ENCODE results near the gene USP47. TPM values are rescaled to one million over a fixed set of nuclear protein-coding genes. Genes with fewer than 3 reads are reported as not detected.

The USP47 gene
- total RNA-seq, 1 experiment from 2014 or later: 45.2 TPM

DNA sequence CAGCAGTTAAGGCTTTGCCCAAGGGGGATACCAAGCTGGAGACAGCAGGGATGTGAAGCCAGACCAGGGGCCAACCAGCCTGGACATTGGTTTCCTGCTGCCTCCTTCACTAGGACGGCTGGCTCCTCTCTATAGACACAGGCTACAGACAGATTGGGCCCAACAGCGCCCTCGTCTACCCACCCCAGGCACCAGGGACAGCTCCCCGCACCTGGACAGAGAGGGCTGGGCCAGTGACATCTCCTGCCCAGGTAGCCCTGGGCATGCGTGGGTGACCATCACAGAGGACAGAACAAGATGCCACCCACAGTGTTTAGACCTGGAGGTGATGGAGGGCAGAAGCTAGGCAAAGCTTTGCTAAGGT is 165.4 kb downstream of the USP47 start:
- H3K9me2 ChIP-seq (replicated peaks; ENCODE audit: low read length): no peaks in the 10 kb centered on the region
- POLR2A ChIA-PET (ENCODE audit: unreplicated experiment): no interaction called here
- H2AFZ ChIP-seq (ENCODE audit: low read length): no peak overlapping the region
- intact Hi-C loops (cut with micrococcal nuclease): no loop called here
- DNase-seq: no peak
- no TSS peak for BruUV-seq (replicated peaks)
- H3K4me2 ChIP-seq (ENCODE audit: low read length): no peak overlapping the region
- peaks cover 10% of the 10 kb centered on the region for H3K4me1 ChIP-seq (ENCODE audit: insufficient read depth, low read length)
- H3F3A ChIP-seq (ENCODE audit: low read length, unreplicated experiment): no peaks in the 10 kb centered on the region
- ATAC-seq: no peak
- H3K4me3 ChIP-seq (ENCODE audit: low read length): no peak overlapping the region
- no peaks in the 10 kb centered on the region for H3K27me3 ChIP-seq (ENCODE audit: low read length)
- no peak overlapping the region for H3K27ac ChIP-seq (ENCODE audit: low read length)
- H3K9me3 ChIP-seq (ENCODE audit: low read length): no peaks in the 10 kb centered on the region
- no peaks in the 10 kb centered on the region for H3K79me2 ChIP-seq (ENCODE audit: low read length)
- TF ChIP-seq EZH2phosphoT487 (IDR thresholded peaks at IDR 0.05; ENCODE audit: borderline replicate concordance, low read length) (no peak), EZH2 (IDR thresholded peaks at IDR 0.05; ENCODE audit: low read length, unreplicated experiment) (no peak)
- TF ChIP-seq, protein P1, sequence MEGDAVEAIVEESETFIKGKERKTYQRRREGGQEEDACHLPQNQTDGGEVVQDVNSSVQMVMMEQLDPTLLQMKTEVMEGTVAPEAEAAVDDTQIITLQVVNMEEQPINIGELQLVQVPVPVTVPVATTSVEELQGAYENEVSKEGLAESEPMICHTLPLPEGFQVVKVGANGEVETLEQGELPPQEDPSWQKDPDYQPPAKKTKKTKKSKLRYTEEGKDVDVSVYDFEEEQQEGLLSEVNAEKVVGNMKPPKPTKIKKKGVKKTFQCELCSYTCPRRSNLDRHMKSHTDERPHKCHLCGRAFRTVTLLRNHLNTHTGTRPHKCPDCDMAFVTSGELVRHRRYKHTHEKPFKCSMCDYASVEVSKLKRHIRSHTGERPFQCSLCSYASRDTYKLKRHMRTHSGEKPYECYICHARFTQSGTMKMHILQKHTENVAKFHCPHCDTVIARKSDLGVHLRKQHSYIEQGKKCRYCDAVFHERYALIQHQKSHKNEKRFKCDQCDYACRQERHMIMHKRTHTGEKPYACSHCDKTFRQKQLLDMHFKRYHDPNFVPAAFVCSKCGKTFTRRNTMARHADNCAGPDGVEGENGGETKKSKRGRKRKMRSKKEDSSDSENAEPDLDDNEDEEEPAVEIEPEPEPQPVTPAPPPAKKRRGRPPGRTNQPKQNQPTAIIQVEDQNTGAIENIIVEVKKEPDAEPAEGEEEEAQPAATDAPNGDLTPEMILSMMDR (conservative IDR thresholded peaks at IDR 0.05; ENCODE audit: low read depth, low read length): no peak
- no peak overlapping the region for H3K9ac ChIP-seq (ENCODE audit: low read length)
- CTCF ChIA-PET: no interaction called here
- H4K20me1 ChIP-seq (ENCODE audit: low read length): no peaks in the 10 kb centered on the region
- H3K36me3 ChIP-seq (ENCODE audit: low read depth, low read length): no peaks in the 10 kb centered on the region

- Histone ChIP-seq H3K9me3 (ENCODE audit: low read length) (no peaks in the 10 kb centered on the region), H3K27me3 (ENCODE audit: low read length) (no peaks in the 10 kb centered on the region), H3K4me3 (ENCODE audit: low read length) (no peak within 1 kb of the TSS), H3F3A (ENCODE audit: low read length, unreplicated experiment) (no peaks in the 10 kb centered on the region), H2AFZ (ENCODE audit: low read length) (no peak within 1 kb of the TSS), H3K4me1 (ENCODE audit: insufficient read depth, low read length) (peaks cover 10% of the 10 kb centered on the region), H3K36me3 (ENCODE audit: low read depth, low read length) (no peaks in the 10 kb centered on the region), H3K9ac (ENCODE audit: low read length) (no peak within 1 kb of the TSS), H3K27ac (ENCODE audit: low read length) (no peak within 1 kb of the TSS), H3K4me2 (ENCODE audit: low read length) (no peak within 1 kb of the TSS), H4K20me1 (ENCODE audit: low read length) (no peaks in the 10 kb centered on the region), H3K79me2 (ENCODE audit: low read length) (no peaks in the 10 kb centered on the region), H3K9me2 (replicated peaks; ENCODE audit: low read length) (no peaks in the 10 kb centered on the region)
- ATAC-seq: no peak
- no peak for TF ChIP-seq EZH2phosphoT487 (IDR thresholded peaks at IDR 0.05; ENCODE audit: borderline replicate concordance, low read length)
- TF ChIP-seq, protein P1 (conservative IDR thresholded peaks at IDR 0.05; ENCODE audit: low read depth, low read length): no peak
- TF ChIP-seq EZH2 (IDR thresholded peaks at IDR 0.05; ENCODE audit: low read length, unreplicated experiment): no peak
- no TSS peak for BruUV-seq (replicated peaks)
- POLR2A ChIA-PET (ENCODE audit: unreplicated experiment): no interaction called here
- intact Hi-C loops (cut with micrococcal nuclease): no loop called here
- no peak for DNase-seq
- CTCF ChIA-PET: no interaction called here
Observed at GRCh38 chr11:12007769-12008737, 166.3 kb downstream of the USP47 start, which contains the start of gene DKK3. DKK3 (minus strand) TSS chr11:12008626; CDS start chr11:12008582, 44 bp downstream.

Other genes with a start within 250 kb of the USP47 start
- gene GALNT18, start 220.0 kb upstream of the USP47 start, total RNA-seq (2014; rRNA removed): 34.5 and 41.1 TPM in 2 replicates
- gene DKK3, start 166.7 kb downstream of the USP47 start, total RNA-seq (2014; rRNA removed): 0.07 and 0.35 TPM in 2 replicates

Measured in PC-3 (cell line).